Panc1 (cell line): ENCODE data around the gene TUBE1. TPM values are rescaled to one million over a fixed set of nuclear protein-coding genes. Genes with fewer than 3 reads are reported as not detected.

Source experiments
- ATAC-seq: fragments of 200-7000 bp; cut with Tn5 transposase; 2 replicates; pipeline ENCODE4 v1.9.1; 2020; ENCODE audit warnings: mild to moderate bottlenecking, moderate library complexity
- BruUV-seq: library from RNA; stranded (reverse); fragments of 400-500 nt; replicated peaks from 2 replicates; lab custom pipeline; 2021; lab: Mats Ljungman, UMichigan
- CTCF ChIA-PET: fragments of 300-600 bp; sonication (Branson Sonifier 250); formaldehyde crosslinking; loops from one replicate; lab custom pipeline; 2022; ENCODE audit warnings: antibody characterized with exemption; lab: Charles Lee
- POLR2A ChIA-PET: fragments of 300-600 bp; sonication (Branson Sonifier 250); formaldehyde crosslinking; loops from one replicate; lab custom pipeline; 2022; ENCODE audit warnings: antibody characterized with exemption; lab: Charles Lee
- DNase-seq: peaks from one replicate; pipeline ENCODE4 v3.0.0-alpha.2; 2010; ENCODE audit warnings: low read depth, low spot score
- H3K27ac ChIP-seq: 2 replicates; pipeline ENCODE4 v1.5.1; 2011; ENCODE audit warnings: mild to moderate bottlenecking, low read length, inconsistent platforms
- H3K27me3 ChIP-seq: fragments of 200-500 bp; sonication (Bioruptor generic); 2 replicates; pipeline ENCODE4 v1.6.0; 2014; ENCODE audit warnings: low read length, inconsistent platforms; ENCODE audit not compliant: control insufficient read depth, insufficient read depth
- H3K36me3 ChIP-seq: fragments of 200-500 bp; sonication (Bioruptor generic); 2 replicates; pipeline ENCODE4 v1.5.1; 2014; ENCODE audit warnings: inconsistent platforms, mild to moderate bottlenecking, low read length, moderate library complexity; ENCODE audit not compliant: control insufficient read depth, insufficient read depth
- H3K4me1 ChIP-seq: 2 replicates; pipeline ENCODE4 v1.5.1; 2011; ENCODE audit warnings: inconsistent platforms, mild to moderate bottlenecking, low read length, moderate library complexity; ENCODE audit not compliant: control insufficient read depth, insufficient read depth
- H3K4me3 ChIP-seq, 2 experiments: 2 replicates each; pipeline ENCODE4 v1.5.1; 2011 to 2012; ENCODE audit warnings: low read depth in 2 of 2, low read length in 2 of 2, mild to moderate bottlenecking in 2 of 2, inconsistent platforms in 1 of 2, moderate library complexity in 1 of 2
- H3K9me3 ChIP-seq: fragments of 200-500 bp; sonication (Bioruptor generic); 2 replicates; pipeline ENCODE4 v1.5.1; 2014; ENCODE audit warnings: low read depth, mild to moderate bottlenecking, inconsistent platforms, low read length, moderate library complexity; ENCODE audit not compliant: control insufficient read depth, insufficient read depth
- REST ChIP-seq, 2 experiments: IDR thresholded peaks; 2 replicates each; pipeline ENCODE4 v1.6.1; 2011 to 2012; ENCODE audit warnings: low read depth in 2 of 2, control low read depth in 1 of 2, low read length in 1 of 2, mild to moderate bottlenecking in 1 of 2, moderate library complexity in 1 of 2; ENCODE audit not compliant: insufficient read depth in 1 of 2
- in situ Hi-C: cut with HindIII; loops from 2 replicates; pipeline ENCODE4 v1.10.0; 2016; ENCODE audit warnings: low sequenced_read_pairs, low pct_unique_long_range_greater_than_20kb
- intact Hi-C: fragments of 100-400 bp; cut with micrococcal nuclease; formaldehyde crosslinking; loops from one replicate; pipeline ENCODE4 v1.10.0; 2022; ENCODE audit not compliant: unreplicated experiment
- total RNA-seq: library from RNA; stranded (reverse); gene quantifications from one replicate; pipeline ENCODE4 v1.2.1, GENCODE V29; 2021; ENCODE audit not compliant: unreplicated experiment

TUBE1 gene
- total RNA-seq, 1 experiment from 2014 or later = 22.3 TPM

GRCh38 chr6:112021691-112022310 is 65.5 kb downstream of the TUBE1 start:
- BruUV-seq = no TSS peak
- Histone ChIP-seq H3K36me3 (no peaks in the 10 kb centered on the region), H3K27me3 (peaks cover 4% of the 10 kb centered on the region), H3K27ac (no peak overlapping the region), H3K4me1 (no peaks in the 10 kb centered on the region), H3K9me3 (peaks cover 4% of the 10 kb centered on the region; the same call in 1 of the 2 replicates), H3K4me3 (no peak overlapping the region)
- ChIA-PET CTCF (no interaction called here), POLR2A (no interaction called here)
- in situ Hi-C loops (no loop called here), intact Hi-C loops (no loop called here)
- ATAC-seq (no peak), DNase-seq (no peak)
- no peak for TF ChIP-seq REST (IDR thresholded peaks at IDR 0.05; ENCODE audit: insufficient read depth in 1 of 2, low read depth in 2 of 2, low read length in 1 of 2)

Other genes starting within 250 kb of the TUBE1 start
- gene FYN, start 214.0 kb downstream of the TUBE1 start, total RNA-seq = 4.2 TPM
- gene CCN6, start 33.4 kb downstream of the TUBE1 start, total RNA-seq = 3.0 TPM
- gene FAM229B, start 109 bp upstream of the TUBE1 start, total RNA-seq = 12.0 TPM
- gene LAMA4, start 167.1 kb upstream of the TUBE1 start, total RNA-seq = 11.9 TPM